LNCAP (cell line): Measurements from ENCODE around the gene DAAM2.

Experiments used
- TF ChIP-seq, protein P1 (sequence below): fragments of 450-650 bp; IDR thresholded peaks from 2 replicates; pipeline ENCODE4 v1.5.1; 2017; ENCODE audit warnings: mild to moderate bottlenecking

Gene DAAM2

DNA sequence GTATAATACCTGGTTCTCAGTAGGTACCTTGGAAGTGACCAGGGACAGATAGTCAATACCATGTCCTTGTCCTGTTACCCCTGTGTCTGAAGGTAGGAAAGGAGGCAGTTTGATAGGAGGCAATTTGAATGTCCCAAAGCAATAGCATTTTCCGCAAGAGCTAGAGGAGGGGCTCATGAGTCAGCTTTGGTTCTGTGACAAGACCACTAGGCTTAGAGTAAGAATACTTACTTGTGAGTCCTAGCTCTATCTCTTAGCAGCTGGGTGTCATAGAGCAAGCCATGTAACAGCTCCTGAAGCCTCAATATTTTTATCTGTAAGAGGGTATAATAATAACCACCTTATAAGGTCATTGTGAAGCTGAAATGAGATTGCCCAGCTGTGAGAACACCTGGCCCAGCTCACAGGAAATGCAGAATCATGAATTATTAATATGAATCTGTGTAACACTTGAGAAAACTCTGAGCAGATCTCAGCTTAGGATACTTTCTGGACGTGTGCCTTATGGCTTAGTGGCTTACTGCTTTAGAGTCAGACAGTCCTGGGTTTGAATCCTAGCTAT is 58.6 kb downstream of the DAAM2 start:
- TF ChIP-seq, protein P1, sequence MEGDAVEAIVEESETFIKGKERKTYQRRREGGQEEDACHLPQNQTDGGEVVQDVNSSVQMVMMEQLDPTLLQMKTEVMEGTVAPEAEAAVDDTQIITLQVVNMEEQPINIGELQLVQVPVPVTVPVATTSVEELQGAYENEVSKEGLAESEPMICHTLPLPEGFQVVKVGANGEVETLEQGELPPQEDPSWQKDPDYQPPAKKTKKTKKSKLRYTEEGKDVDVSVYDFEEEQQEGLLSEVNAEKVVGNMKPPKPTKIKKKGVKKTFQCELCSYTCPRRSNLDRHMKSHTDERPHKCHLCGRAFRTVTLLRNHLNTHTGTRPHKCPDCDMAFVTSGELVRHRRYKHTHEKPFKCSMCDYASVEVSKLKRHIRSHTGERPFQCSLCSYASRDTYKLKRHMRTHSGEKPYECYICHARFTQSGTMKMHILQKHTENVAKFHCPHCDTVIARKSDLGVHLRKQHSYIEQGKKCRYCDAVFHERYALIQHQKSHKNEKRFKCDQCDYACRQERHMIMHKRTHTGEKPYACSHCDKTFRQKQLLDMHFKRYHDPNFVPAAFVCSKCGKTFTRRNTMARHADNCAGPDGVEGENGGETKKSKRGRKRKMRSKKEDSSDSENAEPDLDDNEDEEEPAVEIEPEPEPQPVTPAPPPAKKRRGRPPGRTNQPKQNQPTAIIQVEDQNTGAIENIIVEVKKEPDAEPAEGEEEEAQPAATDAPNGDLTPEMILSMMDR = no peak

DNA sequence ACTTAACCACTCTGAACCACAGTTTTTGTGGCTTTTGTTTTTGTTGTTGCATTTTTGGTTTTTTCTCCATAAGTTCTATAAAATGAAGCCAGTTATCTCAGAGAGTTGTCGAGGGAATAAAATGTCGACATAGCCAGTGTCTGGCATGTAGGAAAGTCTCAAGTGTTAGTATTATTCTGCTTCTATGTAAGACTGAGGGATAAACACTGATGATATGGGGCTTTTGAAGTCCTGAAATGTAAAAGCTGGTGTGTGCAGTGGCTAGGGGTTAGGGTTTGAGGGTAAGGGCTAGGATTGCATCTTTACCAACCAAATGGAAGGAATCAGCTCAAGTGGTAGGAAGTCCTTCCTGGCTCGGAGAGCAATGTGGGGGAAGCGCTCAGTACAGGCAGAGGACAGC is 59.2 kb downstream of the DAAM2 start:
- TF ChIP-seq, protein P1 = no peak

DNA sequence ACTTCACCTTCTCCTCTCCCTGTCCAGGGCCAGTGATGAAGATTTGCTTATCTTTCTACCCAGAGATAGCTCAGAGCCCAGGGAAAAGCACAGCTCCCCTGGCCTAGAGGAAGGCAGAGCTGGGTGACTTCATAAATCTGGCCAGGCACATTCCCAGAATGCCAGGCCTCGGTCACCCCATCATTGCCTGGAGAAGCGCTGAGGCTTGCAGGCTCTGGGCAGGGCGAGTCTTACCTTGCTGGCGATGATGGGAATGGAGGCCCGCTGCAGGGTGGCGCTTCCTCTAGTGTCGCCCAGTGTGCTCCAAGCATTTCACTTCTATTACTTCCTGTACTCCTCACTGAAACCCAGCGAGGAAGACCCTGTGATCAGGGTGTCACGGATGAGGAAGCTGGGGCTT is 60.1 kb downstream of the DAAM2 start:
- TF ChIP-seq, protein P1 = no peak

DNA sequence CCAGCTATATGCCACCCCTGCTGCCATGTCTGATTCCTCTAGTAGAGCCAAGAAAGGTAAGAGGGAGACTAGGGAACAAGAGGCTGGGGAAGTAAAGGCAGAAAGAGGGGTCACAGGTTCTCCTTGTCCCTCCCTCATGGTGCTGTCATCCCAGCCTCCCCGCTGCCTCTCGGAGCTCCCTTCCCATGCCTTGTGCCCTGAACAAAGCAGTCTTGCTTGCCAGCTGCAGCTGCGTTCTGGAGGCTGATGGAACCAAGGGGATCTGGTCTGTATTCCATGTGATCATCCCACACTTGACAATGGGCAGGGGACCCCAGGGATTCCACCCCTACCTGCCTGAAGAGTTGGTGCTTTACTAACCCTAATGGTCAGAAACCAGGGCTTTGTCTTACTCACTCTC is 61.4 kb downstream of the DAAM2 start:
- TF ChIP-seq, protein P1 = no peak

DNA sequence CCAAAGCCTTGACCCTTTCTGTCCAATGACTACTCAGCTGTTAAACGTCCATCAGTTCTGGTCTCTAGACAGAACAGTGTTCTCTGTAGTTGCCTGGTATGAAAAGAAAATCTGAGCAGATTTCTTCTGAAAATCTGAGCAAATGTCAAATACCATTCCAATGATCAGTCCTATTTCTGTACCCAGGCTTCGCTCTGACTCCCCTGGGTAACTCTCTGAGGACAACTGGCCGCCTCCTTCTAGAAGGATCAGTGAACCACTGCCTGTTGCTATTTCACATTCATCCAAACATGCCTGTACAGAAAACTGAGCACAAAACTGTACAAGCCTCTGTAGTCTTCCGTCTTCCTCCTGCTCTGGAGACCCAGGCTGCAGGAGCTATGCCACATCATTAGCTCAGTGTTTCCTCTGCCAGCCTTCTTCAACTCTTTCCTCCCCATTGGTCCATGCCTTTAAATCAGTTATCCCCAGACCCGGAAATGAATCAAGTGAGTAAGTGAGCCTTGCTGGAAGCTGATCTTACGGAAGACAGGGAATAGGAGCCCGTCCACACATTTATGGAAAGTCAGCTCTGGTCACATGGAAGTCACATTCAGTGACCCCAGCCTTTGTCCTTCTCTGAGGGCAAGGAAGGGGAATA is 63.3 kb downstream of the DAAM2 start:
- TF ChIP-seq, protein P1 = no peak

DNA sequence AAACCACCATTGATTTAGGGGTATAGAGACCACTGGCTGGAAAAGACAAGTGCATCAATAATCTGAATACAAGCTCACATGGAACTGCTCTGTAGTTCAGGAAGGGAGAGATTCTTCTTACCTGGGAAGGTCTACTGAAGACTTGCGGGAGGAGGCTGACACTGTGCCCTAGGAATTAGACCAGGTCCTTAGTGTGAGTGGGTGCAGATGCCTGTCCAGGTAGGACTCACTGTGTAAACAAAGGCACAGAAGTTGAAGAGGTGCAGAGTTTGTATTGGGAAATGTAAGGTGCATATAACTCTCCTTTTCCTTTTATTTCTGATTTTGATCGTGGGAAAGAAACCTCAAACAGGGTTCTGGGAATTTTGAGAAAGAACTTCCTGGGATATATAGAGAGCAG is 66.8 kb downstream of the DAAM2 start:
- TF ChIP-seq, protein P1 = no peak

DNA sequence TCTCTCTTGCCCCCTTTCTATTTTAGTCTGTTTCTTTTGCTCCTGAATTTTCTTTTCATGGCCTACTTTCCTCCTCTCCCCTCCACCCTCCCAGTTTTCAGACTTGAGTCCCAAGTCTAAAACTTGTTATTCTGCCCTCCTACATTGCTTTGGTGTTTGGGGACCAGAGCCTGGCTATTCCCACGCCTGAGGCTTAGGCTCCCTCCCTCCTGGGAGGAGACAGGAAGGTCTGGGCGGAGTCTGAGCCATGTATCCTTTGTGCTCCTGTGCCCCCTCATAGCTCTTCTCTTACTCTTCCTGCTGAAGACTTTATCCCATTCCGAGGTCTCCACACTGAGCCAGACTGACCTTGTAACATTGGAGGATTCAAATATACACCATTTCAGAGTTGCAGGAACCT is 69.5 kb downstream of the DAAM2 start:
- TF ChIP-seq, protein P1 = no peak
